AG04449 (cell line): Measurements from ENCODE around the gene ENTREP1.
"Not testable (repeated sequence)": the region's sequence is repeated elsewhere in the genome, so short reads cannot be mapped to it uniquely, and the experiment has no call there.

Experiments used
- CTCF ChIA-PET: fragments of 350-600 bp; formaldehyde crosslinking; extraction: SDS; loops from one replicate; lab custom pipeline; 2021; ENCODE audit warnings: antibody characterized with exemption; lab: Yijun Ruan, JAX
- POLR2A ChIA-PET: fragments of 400-600, 350-600 bp; formaldehyde crosslinking; extraction: SDS; loops from one replicate; lab custom pipeline; 2020; ENCODE audit warnings: antibody characterized with exemption, inconsistent platforms; lab: Yijun Ruan, JAX
- DNase-seq: peaks from one replicate; pipeline ENCODE4 v3.0.0-alpha.2; 2010; ENCODE audit warnings: low read depth, low spot score
- H3K4me3 ChIP-seq: 2 replicates; pipeline ENCODE4 v1.5.1; 2011; ENCODE audit warnings: low read depth, mild to moderate bottlenecking, control low read depth, low read length
- TF ChIP-seq, protein P1 (sequence below): IDR thresholded peaks from one replicate; pipeline ENCODE4 v1.5.1; 2011; ENCODE audit warnings: mild to moderate bottlenecking, moderate library complexity, low read length, control low read depth, inconsistent platforms; ENCODE audit not compliant: insufficient read depth; ENCODE audit errors: missing control alignments

Gene ENTREP1

GRCh38 chr9:69293156-69293555 lies 31.9 kb upstream of the ENTREP1 start:
- TF ChIP-seq, protein P1, sequence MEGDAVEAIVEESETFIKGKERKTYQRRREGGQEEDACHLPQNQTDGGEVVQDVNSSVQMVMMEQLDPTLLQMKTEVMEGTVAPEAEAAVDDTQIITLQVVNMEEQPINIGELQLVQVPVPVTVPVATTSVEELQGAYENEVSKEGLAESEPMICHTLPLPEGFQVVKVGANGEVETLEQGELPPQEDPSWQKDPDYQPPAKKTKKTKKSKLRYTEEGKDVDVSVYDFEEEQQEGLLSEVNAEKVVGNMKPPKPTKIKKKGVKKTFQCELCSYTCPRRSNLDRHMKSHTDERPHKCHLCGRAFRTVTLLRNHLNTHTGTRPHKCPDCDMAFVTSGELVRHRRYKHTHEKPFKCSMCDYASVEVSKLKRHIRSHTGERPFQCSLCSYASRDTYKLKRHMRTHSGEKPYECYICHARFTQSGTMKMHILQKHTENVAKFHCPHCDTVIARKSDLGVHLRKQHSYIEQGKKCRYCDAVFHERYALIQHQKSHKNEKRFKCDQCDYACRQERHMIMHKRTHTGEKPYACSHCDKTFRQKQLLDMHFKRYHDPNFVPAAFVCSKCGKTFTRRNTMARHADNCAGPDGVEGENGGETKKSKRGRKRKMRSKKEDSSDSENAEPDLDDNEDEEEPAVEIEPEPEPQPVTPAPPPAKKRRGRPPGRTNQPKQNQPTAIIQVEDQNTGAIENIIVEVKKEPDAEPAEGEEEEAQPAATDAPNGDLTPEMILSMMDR, result no peak
- POLR2A ChIA-PET, result no interaction called here
- CTCF ChIA-PET, result no interaction called here
- DNase-seq, result no peak
- no peak overlapping the region for H3K4me3 ChIP-seq

DNA sequence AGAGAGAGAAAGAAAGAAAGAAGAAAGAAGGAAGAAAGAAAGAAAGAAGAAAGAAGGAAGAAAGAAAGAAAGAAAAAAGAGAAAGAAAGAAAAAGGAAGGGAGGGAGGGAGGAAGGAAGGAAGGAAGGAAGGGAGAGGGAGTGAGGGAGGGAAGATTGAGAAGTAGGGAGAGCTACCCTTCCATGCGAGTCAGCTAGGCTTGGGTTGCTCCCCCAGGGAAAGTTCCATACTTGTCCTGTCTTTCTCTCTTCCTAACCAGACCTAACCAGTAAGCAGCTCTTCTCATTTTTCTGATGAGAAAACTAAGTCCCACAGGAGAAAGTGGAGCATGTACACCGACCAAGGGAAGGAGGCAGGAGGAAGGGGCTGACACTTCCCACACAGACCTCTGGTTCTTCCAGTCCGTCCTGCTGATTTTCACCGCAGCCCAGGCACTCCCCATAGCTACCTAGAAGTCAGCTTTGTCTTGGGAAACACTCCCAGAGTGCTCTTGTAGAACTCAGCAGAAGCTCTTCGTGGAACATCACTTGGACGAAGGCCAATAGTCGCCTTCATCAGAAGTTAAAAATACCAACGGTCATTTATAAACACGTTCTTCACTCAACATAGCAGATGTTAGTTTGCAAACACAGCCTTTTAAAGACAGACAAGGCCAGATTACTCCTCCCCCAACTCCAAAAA lies 29.0 kb upstream of the ENTREP1 start:
- CTCF ChIA-PET, result no interaction called here
- POLR2A ChIA-PET, result no interaction called here
- TF ChIP-seq, protein P1, result no peak
- no peak overlapping the region for H3K4me3 ChIP-seq
- no peak for DNase-seq

DNA sequence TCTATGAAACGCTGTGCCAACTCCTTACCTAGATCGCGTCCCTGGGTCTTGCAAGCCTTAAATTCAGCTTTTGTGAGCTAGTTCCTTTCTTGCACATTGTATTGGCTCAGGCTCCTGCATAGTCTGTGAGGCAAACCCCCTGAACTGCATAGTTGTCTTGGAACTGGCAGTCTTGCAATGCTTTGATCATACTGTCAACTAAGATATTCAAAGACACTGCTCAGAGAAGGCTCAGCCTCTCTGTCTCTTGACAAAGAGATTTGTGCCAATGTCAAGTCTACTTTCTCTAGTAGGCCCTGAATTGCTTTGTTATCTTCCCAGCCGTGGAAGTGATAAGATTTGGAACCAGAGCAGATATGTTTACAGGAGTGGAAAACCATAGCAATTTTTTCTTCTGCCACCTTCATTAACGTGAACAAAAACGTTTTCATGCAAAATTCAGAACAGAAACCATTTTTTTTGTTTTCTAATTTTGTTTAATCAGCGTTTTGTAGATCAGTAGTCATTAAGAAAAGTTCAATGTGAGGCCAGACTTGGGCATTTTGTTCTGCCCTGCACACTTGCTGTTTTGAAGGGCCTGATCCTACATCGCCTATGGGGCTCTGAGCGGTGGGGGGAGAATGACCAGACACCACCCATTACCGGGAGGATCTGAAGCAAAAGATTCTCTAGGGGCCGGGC lies 27.6 kb upstream of the ENTREP1 start:
- CTCF ChIA-PET, result no interaction called here
- no peak overlapping the region for H3K4me3 ChIP-seq
- TF ChIP-seq, protein P1, result no peak
- POLR2A ChIA-PET, result no interaction called here
- DNase-seq, result no peak

GRCh38 chr9:69299315-69299714 lies 25.7 kb upstream of the ENTREP1 start:
- TF ChIP-seq, protein P1, result no peak
- ChIA-PET POLR2A (no interaction called here), CTCF (no interaction called here)
- no peak for DNase-seq
- no peak overlapping the region for H3K4me3 ChIP-seq

DNA sequence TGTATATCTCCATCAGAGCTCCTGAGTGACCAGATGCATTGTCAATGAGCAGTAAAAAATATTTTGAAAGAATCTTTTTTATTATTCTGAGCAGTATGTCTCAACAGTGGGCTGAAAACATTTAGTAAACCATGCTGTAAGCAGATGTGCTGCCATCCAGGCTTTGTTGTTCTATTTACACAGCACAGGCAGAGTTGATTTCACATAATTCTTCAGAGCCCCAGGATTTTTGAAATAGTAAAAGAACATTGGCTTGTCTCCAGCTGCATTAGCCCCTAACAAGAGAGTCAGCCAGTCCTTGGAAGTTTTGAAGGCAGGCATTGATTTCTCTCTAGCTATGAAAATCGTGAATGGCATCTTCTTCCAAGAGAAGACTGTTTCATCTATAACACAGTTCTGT lies 25.2 kb upstream of the ENTREP1 start:
- POLR2A ChIA-PET, result no interaction called here
- CTCF ChIA-PET, result no interaction called here

GRCh38 chr9:69303331-69303730 lies 21.7 kb upstream of the ENTREP1 start:
- CTCF ChIA-PET, result no interaction called here
- POLR2A ChIA-PET, result no interaction called here
- no peak overlapping the region for H3K4me3 ChIP-seq
- DNase-seq, result no peak
- TF ChIP-seq, protein P1, result no peak

More for the DNA sequence above, 25.2 kb upstream of the ENTREP1 start:
- TF ChIP-seq, protein P1, result no peak
- no peak overlapping the region for H3K4me3 ChIP-seq
- DNase-seq, result no peak

DNA sequence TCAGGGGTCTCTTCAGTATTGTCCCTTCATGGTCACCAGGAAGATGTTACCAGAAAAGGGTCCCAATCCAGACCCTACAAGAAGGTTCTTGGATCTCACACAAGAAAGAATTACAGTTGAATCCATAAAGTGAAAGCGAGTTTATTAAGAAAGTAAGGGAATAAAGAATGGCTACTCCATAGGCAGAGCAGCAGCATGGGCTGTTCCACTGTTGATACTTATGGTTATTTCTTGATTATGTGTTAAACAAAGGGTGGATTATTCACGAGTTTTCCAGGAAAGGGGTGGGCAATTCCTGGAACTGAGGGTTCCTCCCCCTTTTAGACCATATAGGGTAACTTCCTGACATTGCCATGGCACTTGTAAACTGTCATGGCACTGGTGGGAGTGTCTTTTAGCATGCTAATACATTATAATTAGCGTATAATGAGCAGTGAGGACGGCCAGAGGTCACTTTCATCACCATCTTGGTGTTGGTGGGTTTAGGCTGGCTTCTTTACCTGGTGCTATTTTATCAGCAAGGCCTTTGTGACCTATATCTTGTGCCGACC lies 18.0 kb upstream of the ENTREP1 start:
- H3K4me3 ChIP-seq, CTCF ChIA-PET, POLR2A ChIA-PET, DNase-seq: not testable (repeated sequence)
